Measurements from ENCODE around the gene ZNF79. TPM values are rescaled to one million over a fixed set of nuclear protein-coding genes. Genes with fewer than 3 reads are reported as not detected.
A peak's percentile ranks its signal among the peaks of the same experiment; 100 is the strongest.

ZNF79 gene
- total RNA-seq, 1 donor from 2014 or later, result 6.2 TPM

DNA sequence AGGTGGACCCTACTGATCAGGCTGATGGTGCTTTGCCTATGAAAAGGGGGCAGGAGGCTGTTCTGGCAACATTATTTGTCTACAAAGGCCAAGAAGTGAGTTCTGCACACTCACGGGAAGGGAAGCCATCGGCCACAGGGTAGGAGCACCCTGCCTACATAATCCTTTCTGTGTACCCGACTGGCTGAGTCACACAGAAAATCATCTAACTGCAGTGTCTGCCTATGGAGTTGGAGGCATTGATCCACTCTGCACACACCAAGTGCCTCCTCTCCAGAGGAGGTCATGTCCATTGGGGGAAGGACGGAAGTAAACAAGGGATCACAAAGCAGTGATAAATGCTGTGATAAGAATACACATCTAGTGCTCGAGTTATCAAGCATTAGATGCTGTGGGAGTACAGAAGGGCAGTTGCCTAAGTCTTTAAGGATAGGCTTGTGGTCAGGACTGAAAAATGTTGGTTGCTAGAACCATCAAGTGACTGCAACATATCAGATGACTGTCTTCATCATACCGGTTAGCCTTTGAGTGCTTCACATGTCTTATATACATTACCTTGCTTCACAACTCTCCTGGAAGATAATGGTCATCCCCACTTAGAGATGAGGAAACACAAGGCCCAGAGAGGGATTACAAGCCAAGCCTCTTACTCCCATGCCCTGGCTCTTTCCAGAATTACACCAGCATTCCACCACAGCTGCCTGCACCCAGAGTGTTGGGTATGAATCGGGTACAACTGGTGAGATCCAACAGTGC is 28.5 kb upstream of the ZNF79 start:
- TF ChIP-seq, protein P1, sequence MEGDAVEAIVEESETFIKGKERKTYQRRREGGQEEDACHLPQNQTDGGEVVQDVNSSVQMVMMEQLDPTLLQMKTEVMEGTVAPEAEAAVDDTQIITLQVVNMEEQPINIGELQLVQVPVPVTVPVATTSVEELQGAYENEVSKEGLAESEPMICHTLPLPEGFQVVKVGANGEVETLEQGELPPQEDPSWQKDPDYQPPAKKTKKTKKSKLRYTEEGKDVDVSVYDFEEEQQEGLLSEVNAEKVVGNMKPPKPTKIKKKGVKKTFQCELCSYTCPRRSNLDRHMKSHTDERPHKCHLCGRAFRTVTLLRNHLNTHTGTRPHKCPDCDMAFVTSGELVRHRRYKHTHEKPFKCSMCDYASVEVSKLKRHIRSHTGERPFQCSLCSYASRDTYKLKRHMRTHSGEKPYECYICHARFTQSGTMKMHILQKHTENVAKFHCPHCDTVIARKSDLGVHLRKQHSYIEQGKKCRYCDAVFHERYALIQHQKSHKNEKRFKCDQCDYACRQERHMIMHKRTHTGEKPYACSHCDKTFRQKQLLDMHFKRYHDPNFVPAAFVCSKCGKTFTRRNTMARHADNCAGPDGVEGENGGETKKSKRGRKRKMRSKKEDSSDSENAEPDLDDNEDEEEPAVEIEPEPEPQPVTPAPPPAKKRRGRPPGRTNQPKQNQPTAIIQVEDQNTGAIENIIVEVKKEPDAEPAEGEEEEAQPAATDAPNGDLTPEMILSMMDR (IDR thresholded peaks at IDR 0.05; ENCODE audit: borderline replicate concordance), result no peak
- H3K4me3 ChIP-seq, result peak overlapping the region; percentile 83
- no peak for DNase-seq
- peaks cover 28% of the 10 kb centered on the region for H3K4me1 ChIP-seq
- intact Hi-C loops (cut with micrococcal nuclease), result no loop called here
- no peak overlapping the region for H3K27ac ChIP-seq (replicated peaks)
- H3K36me3 ChIP-seq, result peaks cover 17% of the 10 kb centered on the region
- H3K9me3 ChIP-seq (replicated peaks), result no peaks in the 10 kb centered on the region
- H3K27me3 ChIP-seq (ENCODE audit: low read depth), result no peaks in the 10 kb centered on the region

GRCh38 chr9:127396253-127396807 is 27.9 kb upstream of the ZNF79 start:
- TF ChIP-seq, protein P1 (IDR thresholded peaks at IDR 0.05; ENCODE audit: borderline replicate concordance), result no peak
- H3K4me3 ChIP-seq, result peak overlapping the region; percentile 83
- intact Hi-C loops (cut with micrococcal nuclease), result no loop called here
- H3K4me1 ChIP-seq, result peaks cover 28% of the 10 kb centered on the region
- no peaks in the 10 kb centered on the region for H3K27me3 ChIP-seq (ENCODE audit: low read depth)
- peaks cover 19% of the 10 kb centered on the region for H3K36me3 ChIP-seq
- H3K27ac ChIP-seq (replicated peaks), result peak overlapping the region; percentile 59
- no peak for DNase-seq
- H3K9me3 ChIP-seq (replicated peaks), result no peaks in the 10 kb centered on the region

DNA sequence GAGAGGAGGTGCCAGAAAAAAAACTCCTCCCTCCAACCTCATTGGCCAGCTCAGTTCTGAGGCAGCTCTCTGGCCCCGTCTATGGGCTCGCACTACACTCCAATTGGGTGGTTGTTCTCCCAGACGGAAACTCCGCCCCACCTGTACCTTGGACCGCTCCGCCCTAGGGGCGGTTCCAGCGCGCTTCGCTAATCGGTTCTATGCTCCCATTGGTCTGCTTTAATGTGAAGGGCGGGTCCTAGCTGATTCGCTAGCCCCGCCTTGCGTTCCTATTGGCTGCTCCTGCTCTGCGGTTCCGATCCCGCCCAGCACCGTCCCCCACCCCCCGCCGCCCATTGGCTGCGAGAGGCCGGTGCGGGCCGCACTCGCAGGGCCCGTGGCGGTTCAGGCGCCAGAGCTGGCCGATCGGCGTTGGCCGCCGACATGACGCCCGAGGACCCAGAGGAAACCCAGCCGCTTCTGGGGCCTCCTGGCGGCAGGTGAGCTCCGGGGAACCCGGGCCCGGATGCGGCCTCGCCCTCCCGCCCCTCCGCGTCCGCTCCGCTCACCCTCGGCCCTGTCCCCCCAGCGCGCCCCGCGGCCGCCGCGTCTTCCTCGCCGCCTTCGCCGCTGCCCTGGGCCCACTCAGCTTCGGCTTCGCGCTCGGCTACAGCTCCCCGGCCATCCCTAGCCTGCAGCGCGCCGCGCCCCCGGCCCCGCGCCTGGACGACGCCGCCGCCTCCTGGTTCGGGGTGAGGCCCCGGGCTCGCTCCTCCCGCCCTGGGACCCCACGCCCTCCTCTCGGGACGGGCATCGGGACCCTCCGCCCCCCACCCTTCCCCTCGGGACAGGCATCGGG is 27.2 kb upstream of the ZNF79 start, which contains the start of gene SLC2A8:
SLC2A8 (plus strand) TSS at position 362 of the 838 bp plus-strand sequence; CDS start at position 424, 62 bp downstream.
- Histone ChIP-seq H3K9me3 (replicated peaks) (no peaks in the 10 kb centered on the region), H3K36me3 (peaks cover 20% of the 10 kb centered on the region), H3K27me3 (ENCODE audit: low read depth) (no peaks in the 10 kb centered on the region), H3K4me1 (peaks cover 28% of the 10 kb centered on the region), H3K4me3 (peak within 1 kb of the TSS; percentile 83), H3K27ac (replicated peaks) (peak within 1 kb of the TSS; percentile 87)
- TF ChIP-seq, protein P1 (IDR thresholded peaks at IDR 0.05; ENCODE audit: borderline replicate concordance), result peak; percentile 28
- intact Hi-C loops (cut with micrococcal nuclease), result no loop called here
- DNase-seq, result peak; percentile 98

GRCh38 chr9:127397646-127398274 is 26.4 kb upstream of the ZNF79 start:
- TF ChIP-seq, protein P1 (IDR thresholded peaks at IDR 0.05; ENCODE audit: borderline replicate concordance), result peak; percentile 60
- no peaks in the 10 kb centered on the region for H3K9me3 ChIP-seq (replicated peaks)
- H3K4me3 ChIP-seq, result peak overlapping the region; percentile 83
- H3K4me1 ChIP-seq, result peaks cover 28% of the 10 kb centered on the region
- DNase-seq, result peak; percentile 50
- intact Hi-C loops (cut with micrococcal nuclease), result no loop called here
- H3K36me3 ChIP-seq, result peaks cover 27% of the 10 kb centered on the region
- H3K27me3 ChIP-seq (ENCODE audit: low read depth), result no peaks in the 10 kb centered on the region
- H3K27ac ChIP-seq (replicated peaks), result peak overlapping the region; percentile 87

DNA sequence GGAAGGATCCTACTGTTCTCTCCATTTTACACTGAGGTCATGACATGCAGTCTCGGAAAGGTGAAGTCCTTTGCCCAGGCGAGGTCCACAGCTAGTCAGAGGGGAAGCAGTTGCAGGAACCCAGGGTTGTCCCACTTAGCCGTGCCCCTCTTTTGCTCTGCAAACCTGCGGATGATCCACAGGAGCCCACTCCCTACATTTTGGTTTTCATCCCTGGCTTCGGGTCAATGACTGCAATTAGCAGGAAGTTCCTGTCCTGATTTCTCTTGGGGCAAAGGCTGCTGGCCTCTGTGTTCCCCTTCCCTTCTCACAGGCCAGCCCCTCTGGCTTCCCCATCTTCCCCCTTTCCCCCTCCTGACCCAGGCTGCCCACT is 25.9 kb upstream of the ZNF79 start:
- no peaks in the 10 kb centered on the region for H3K9me3 ChIP-seq (replicated peaks)
- H3K36me3 ChIP-seq, result peaks cover 30% of the 10 kb centered on the region
- TF ChIP-seq, protein P1 (IDR thresholded peaks at IDR 0.05; ENCODE audit: borderline replicate concordance), result no peak
- intact Hi-C loops (cut with micrococcal nuclease), result no loop called here
- H3K27ac ChIP-seq (replicated peaks), result peak overlapping the region; percentile 87
- peaks cover 28% of the 10 kb centered on the region for H3K4me1 ChIP-seq
- DNase-seq, result no peak
- no peaks in the 10 kb centered on the region for H3K27me3 ChIP-seq (ENCODE audit: low read depth)
- peak overlapping the region; percentile 83 for H3K4me3 ChIP-seq

Measured in left ventricle myocardium inferior (tissue), 1 donor.